ENCODE measurements around the gene IL17RA. TPM values are rescaled to one million over a fixed set of nuclear protein-coding genes. Genes with fewer than 3 reads are reported as not detected.

Gene IL17RA
- total RNA-seq, 1 donor from 2014 or later, result 16.9 TPM

GRCh38 chr22:17161991-17162390 lies 77.2 kb downstream of the IL17RA start:
- Mint-ChIP-seq H3K4me3 (ENCODE audit: unreplicated experiment) (no peak overlapping the region), H3K27ac (ENCODE audit: unreplicated experiment) (no peak overlapping the region), H3K36me3 (ENCODE audit: unreplicated experiment) (no peaks in the 10 kb centered on the region), H3K4me1 (ENCODE audit: low read depth, unreplicated experiment) (peaks cover 8% of the 10 kb centered on the region), H3K9me3 (ENCODE audit: unreplicated experiment) (peaks cover 12% of the 10 kb centered on the region), H3K27me3 (ENCODE audit: unreplicated experiment) (peaks cover 6% of the 10 kb centered on the region)
- no peak for TF ChIP-seq CTCF (IDR thresholded peaks at IDR 0.05; ENCODE audit: partially characterized antibody, unreplicated experiment)
- DNase-seq, result no peak

- DNase-seq, result no peak
- Mint-ChIP-seq H3K9me3 (ENCODE audit: unreplicated experiment) (peaks cover 12% of the 10 kb centered on the region), H3K4me3 (ENCODE audit: unreplicated experiment) (no peak overlapping the region), H3K4me1 (ENCODE audit: low read depth, unreplicated experiment) (peaks cover 8% of the 10 kb centered on the region), H3K36me3 (ENCODE audit: unreplicated experiment) (no peaks in the 10 kb centered on the region), H3K27me3 (ENCODE audit: unreplicated experiment) (peaks cover 7% of the 10 kb centered on the region), H3K27ac (ENCODE audit: unreplicated experiment) (no peak overlapping the region)
- no peak for TF ChIP-seq CTCF (IDR thresholded peaks at IDR 0.05; ENCODE audit: partially characterized antibody, unreplicated experiment)
Measured at GRCh38 chr22:17162731-17163130, 77.9 kb downstream of the IL17RA start.

- peak; percentile 39 for TF ChIP-seq CTCF (IDR thresholded peaks at IDR 0.05; ENCODE audit: partially characterized antibody, unreplicated experiment)
- H3K4me1 Mint-ChIP-seq (ENCODE audit: low read depth, unreplicated experiment), result peaks cover 8% of the 10 kb centered on the region
- H3K4me3 Mint-ChIP-seq (ENCODE audit: unreplicated experiment), result no peak overlapping the region
- DNase-seq, result no peak
- no peaks in the 10 kb centered on the region for H3K36me3 Mint-ChIP-seq (ENCODE audit: unreplicated experiment)
- no peak overlapping the region for H3K27ac Mint-ChIP-seq (ENCODE audit: unreplicated experiment)
- H3K9me3 Mint-ChIP-seq (ENCODE audit: unreplicated experiment), result peaks cover 8% of the 10 kb centered on the region
- peaks cover 7% of the 10 kb centered on the region for H3K27me3 Mint-ChIP-seq (ENCODE audit: unreplicated experiment)
Measured at GRCh38 chr22:17164392-17165024, 79.7 kb downstream of the IL17RA start.

Other genes with a start within 250 kb of the IL17RA start
- gene GAB4, start 76.8 kb upstream of the IL17RA start, total RNA-seq (ENCODE audit: unreplicated experiment), result 0.15 TPM
- gene TMEM121B, start 36.4 kb downstream of the IL17RA start, total RNA-seq (ENCODE audit: unreplicated experiment), result 44.1 TPM
- gene HDHD5, start 74.3 kb downstream of the IL17RA start, total RNA-seq (ENCODE audit: unreplicated experiment), result 30.2 TPM
- gene ADA2, start 134.4 kb downstream of the IL17RA start, total RNA-seq (ENCODE audit: unreplicated experiment), result 49.7 TPM

All from glutamatergic neuron (in vitro differentiated cells).